ENCODE results near the gene ALG3. TPM values are rescaled to one million over a fixed set of nuclear protein-coding genes. Genes with fewer than 3 reads are reported as not detected.
A peak's percentile ranks its signal among the peaks of the same experiment; 100 is the strongest.

Gene ALG3
- total RNA-seq = 10 to 100 TPM; 16.2 to 60.8 (median 37.6) TPM

DNA sequence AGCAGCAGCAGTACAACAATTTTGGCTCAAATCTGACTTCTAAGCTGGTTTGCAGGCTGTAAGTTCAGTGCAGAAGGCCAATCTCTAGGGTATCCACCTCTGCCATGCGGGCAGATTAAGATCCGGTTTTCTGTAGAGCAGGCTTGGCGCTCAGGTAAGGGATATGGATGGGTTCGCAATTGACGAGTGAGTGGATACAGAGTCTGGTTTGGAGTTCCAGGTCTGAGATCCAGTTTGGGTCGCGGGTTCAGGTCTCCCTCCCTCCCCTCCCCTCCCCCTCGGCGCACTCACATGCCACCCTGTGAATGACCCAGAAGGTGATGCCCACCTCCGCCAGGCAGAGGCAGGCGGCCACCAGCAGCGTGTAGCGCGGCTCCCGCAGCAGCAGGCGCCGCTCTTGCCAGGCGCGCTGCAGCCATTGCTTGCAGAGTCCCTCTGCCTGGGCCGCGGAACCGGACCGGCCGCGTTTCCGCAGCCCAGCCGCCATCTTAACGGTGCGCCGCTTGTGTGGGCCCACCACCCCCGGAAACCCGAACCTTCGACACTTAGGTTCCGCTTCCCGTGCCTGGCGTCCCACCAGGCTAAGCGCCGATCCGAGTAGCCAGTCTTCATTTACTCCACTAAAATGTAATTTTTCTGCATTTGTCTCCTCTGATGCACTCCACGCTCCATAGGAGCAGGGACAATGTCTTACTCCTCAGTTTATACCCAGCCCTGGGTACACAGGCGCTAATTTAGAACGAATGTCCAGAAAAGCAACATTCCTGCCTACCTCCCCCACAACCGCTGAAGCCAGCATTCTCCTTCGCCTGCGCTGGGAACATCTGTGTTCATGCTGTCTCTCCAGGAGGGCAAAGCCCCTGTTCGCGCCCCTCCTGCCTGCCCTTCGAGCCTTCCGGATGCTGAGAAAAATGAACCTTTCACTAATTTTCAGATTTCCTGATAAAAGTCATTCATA lies at the start of gene ALG3:
ALG3 (minus strand) TSS at position 509 of the 958 bp plus-strand sequence; CDS start at position 487, 22 bp downstream.
- Histone ChIP-seq H3K27me3 (no peaks in the 10 kb centered on the region), H3K9me3 (no peaks in the 10 kb centered on the region), H3K4me3 (peak within 1 kb of the TSS; percentile 73 to 94 (median 80)), H3K4me1 (peaks cover 11 to 34% (median 17%) of the 10 kb centered on the region in 4 donors), H3K27ac (peak within 1 kb of the TSS; percentile 84 to 91 (median 86)), H3K36me3 (peaks cover 6 to 20% (median 16%) of the 10 kb centered on the region in 4 donors)
- DNase-seq (peak; percentile 80 to 93), ATAC-seq (ENCODE audit: low FRiP score in 2 of 2) (peak; percentile 93 to 94)
- peak; percentile 73 to 75 for TF ChIP-seq POLR2AphosphoS5 (IDR thresholded peaks at IDR 0.05)
- TF ChIP-seq, protein P1, sequence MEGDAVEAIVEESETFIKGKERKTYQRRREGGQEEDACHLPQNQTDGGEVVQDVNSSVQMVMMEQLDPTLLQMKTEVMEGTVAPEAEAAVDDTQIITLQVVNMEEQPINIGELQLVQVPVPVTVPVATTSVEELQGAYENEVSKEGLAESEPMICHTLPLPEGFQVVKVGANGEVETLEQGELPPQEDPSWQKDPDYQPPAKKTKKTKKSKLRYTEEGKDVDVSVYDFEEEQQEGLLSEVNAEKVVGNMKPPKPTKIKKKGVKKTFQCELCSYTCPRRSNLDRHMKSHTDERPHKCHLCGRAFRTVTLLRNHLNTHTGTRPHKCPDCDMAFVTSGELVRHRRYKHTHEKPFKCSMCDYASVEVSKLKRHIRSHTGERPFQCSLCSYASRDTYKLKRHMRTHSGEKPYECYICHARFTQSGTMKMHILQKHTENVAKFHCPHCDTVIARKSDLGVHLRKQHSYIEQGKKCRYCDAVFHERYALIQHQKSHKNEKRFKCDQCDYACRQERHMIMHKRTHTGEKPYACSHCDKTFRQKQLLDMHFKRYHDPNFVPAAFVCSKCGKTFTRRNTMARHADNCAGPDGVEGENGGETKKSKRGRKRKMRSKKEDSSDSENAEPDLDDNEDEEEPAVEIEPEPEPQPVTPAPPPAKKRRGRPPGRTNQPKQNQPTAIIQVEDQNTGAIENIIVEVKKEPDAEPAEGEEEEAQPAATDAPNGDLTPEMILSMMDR (IDR thresholded peaks at IDR 0.05) = peak in 2 of 6 experiments; percentile 7 to 25
- TF ChIP-seq EP300 (IDR thresholded peaks at IDR 0.05) = no peak
- peak in 2 of 4 donors; percentile 36 to 79 for TF ChIP-seq POLR2A (IDR thresholded peaks at IDR 0.05)
- 0% methylated on average over 21 to 43 of the region's 49 CpGs for WGBS, 2 donors

DNA sequence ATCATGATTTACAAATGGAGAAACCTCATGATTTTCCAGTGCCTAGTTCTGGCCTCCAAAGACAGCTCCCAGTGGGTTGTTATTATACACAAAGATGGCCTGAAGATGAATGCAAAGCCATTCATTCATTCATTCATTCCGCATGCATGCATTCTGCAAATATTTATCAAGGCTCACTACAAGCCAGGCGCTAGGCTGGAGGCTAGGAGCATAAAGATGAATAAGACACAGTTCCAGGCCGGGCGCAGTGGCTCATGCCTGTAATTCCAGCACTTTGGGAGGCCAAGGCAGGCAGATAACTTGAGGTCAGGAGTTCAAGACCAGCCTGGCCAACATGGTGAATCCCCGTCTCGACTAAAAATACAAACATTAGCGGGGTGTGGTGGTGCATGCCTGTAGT lies 47.9 kb upstream of the ALG3 start:
- TF ChIP-seq POLR2A (IDR thresholded peaks at IDR 0.05) = no peak
- TF ChIP-seq, protein P1 (IDR thresholded peaks at IDR 0.05) = no peak
- no peak for TF ChIP-seq POLR2AphosphoS5 (IDR thresholded peaks at IDR 0.05)
- TF ChIP-seq EP300 (IDR thresholded peaks at IDR 0.05) = no peak
- H3K27me3 ChIP-seq = no peaks in the 10 kb centered on the region
- no peaks in the 10 kb centered on the region for H3K9me3 ChIP-seq
- H3K4me3 ChIP-seq = no peak overlapping the region
- 75 to 84% methylated on average over 7 of the region's 7 CpGs for WGBS, 2 donors
- no peak overlapping the region for H3K27ac ChIP-seq
- no peak for DNase-seq
- peaks cover 5 to 16% (median 11%) of the 10 kb centered on the region in 4 donors for H3K36me3 ChIP-seq
- H3K4me1 ChIP-seq = peaks cover 12 to 21% (median 16%) of the 10 kb centered on the region in 4 donors
- ATAC-seq (ENCODE audit: low FRiP score in 2 of 2) = no peak

DNA sequence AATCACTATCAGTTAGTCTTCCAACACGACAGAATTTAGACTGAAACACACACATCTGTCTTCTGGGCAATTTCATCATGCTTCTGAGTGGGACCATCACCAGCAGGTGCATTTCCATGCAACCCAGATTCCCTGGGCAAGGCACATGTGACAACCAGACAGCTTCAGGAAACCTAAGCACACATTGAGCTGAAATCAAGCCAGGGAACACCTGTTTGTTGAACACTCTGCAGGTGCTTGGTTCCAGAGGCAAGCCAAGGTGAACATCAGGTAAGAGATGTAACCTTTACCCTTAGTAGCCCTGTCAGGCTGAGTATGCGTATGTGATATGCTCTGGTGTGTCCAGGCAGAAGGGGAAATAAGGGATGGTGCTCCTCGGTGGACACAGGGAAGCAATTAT lies 47.0 kb upstream of the ALG3 start:
- Histone ChIP-seq H3K36me3 (peaks cover 0 to 7% (median 5%) of the 10 kb centered on the region in 4 donors), H3K27ac (no peak overlapping the region), H3K27me3 (no peaks in the 10 kb centered on the region), H3K4me1 (peaks cover 12 to 20% (median 14%) of the 10 kb centered on the region in 4 donors), H3K9me3 (no peaks in the 10 kb centered on the region), H3K4me3 (no peak overlapping the region)
- DNase-seq (no peak), ATAC-seq (ENCODE audit: low FRiP score in 2 of 2) (no peak)
- TF ChIP-seq, protein P1 (IDR thresholded peaks at IDR 0.05) = no peak
- TF ChIP-seq POLR2A (IDR thresholded peaks at IDR 0.05) = no peak
- 59 to 73% methylated on average over 3 of the region's 3 CpGs for WGBS, 2 donors

DNA sequence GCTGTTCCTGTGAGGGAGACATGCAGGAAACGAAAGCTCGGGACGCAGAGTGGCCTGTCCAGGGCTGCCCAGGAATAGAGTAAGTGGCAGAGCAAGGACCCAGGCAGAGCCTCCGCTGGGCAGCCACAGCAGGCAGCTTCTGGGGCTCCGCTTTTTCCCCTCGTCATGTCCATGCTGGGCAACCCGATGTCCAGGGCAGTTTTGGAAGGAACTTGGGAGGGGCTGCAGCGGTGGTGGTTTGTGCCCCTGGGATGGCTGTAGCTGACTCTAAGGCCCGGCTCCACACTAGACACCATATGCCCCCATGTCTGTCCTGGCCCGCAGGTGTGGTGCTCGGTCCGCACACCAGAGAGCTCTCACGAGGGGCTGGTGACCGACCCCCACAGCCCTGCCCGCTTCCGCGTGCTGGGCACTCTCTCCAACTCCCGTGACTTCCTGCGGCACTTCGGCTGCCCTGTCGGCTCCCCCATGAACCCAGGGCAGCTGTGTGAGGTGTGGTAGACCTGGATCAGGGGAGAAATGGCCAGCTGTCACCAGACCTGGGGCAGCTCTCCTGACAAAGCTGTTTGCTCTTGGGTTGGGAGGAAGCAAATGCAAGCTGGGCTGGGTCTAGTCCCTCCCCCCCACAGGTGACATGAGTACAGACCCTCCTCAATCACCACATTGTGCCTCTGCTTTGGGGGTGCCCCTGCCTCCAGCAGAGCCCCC lies 43.1 kb upstream of the ALG3 start:
- DNase-seq (no peak), ATAC-seq (ENCODE audit: low FRiP score in 2 of 2) (peak in 1 of 2 donors; percentile 12)
- no peak overlapping the region for H3K4me3 ChIP-seq
- 86 to 90% methylated on average over 11 to 21 of the region's 21 CpGs for WGBS, 2 donors
- no peaks in the 10 kb centered on the region for H3K27me3 ChIP-seq
- H3K36me3 ChIP-seq = no peaks in the 10 kb centered on the region
- H3K27ac ChIP-seq = no peak overlapping the region
- H3K4me1 ChIP-seq = no peaks in the 10 kb centered on the region
- no peak for TF ChIP-seq EP300 (IDR thresholded peaks at IDR 0.05)
- TF ChIP-seq, protein P1 (IDR thresholded peaks at IDR 0.05) = no peak
- TF ChIP-seq POLR2AphosphoS5 (IDR thresholded peaks at IDR 0.05) = no peak
- no peak for TF ChIP-seq POLR2A (IDR thresholded peaks at IDR 0.05)
- H3K9me3 ChIP-seq = no peaks in the 10 kb centered on the region
